ENCODE results near the gene GJA3. TPM values are rescaled to one million over a fixed set of nuclear protein-coding genes. Genes with fewer than 3 reads are reported as not detected.
A peak's percentile ranks its signal among the peaks of the same experiment; 100 is the strongest.

The GJA3 gene
- total and polyA plus RNA-seq, 2 donors (not counting 1 experiment from before 2014, with no cell fraction given) = 0.33 to 0.44 TPM

DNA sequence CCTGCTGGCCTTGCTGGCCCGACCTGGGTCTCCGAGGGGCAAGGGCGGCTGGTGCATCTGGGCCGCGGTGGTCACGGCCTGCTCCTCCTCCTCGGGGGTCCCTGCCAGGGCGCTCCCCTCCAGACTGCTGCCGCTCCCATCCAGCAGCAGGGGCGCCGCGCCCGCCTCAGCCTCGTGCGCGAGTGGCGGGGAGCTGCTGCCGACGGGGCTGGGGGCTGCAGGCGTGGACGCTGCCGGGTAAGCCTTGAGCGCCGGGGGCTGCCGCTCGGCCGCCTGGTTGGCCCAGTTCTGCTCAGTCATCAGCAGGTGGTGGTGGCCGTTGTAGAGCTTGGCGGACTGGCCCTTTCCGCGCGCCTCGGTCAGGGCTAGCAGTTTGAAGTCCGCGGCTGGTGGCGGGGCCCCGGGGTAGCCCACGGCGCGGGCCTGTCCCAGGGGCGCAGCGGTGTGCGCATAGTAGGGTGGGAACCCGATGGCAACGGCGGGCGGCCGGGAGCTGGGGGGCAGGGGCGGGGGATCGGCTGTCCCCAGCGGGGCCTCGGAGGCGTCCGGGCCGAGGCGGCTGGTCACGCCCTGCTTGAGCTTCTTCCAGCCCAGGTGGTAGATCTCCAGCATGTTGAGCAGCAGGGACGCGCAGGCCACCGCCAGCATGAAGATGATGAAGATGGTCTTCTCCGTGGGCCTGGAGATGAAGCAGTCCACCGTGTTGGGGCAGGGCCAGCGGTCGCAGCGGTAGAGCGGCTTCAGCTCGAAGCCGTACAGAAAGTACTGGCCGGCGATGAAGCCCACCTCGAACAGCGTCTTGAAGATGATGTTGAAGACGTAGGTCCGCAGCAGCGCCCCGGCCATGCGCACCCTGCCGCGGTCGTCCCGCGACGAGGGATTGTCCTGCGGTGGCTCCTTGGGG lies 18.6 kb downstream of the GJA3 start:
- Histone ChIP-seq H3K9ac (ENCODE audit: insufficient read depth, low read length) (no peak overlapping the region), H2AFZ (ENCODE audit: low read length) (no peak overlapping the region), H3K4me1 (ENCODE audit: control insufficient read depth, extremely low read depth, insufficient read depth, low read length) (no peaks in the 10 kb centered on the region), H3K27ac (ENCODE audit: insufficient read depth, low read length) (no peak overlapping the region), H3K9me3 (ENCODE audit: control insufficient read depth, insufficient read depth, low read depth, low read length) (no peaks in the 10 kb centered on the region), H3K36me3 (ENCODE audit: control insufficient read depth, insufficient read depth, low read length) (no peaks in the 10 kb centered on the region), H3K4me2 (ENCODE audit: extremely low read depth, insufficient read depth, low read length) (no peak overlapping the region), H3K27me3 (ENCODE audit: control insufficient read depth, insufficient read depth, low read length) (peaks cover 29% of the 10 kb centered on the region), H3K4me3 (replicated peaks in 1 of 4; ENCODE audit: control extremely low read depth in 1 of 4, insufficient read depth in 1 of 4, low read depth in 3 of 4, low read length in 4 of 4) (no peak overlapping the region), H4K20me1 (ENCODE audit: control insufficient read depth, extremely low read depth, insufficient read depth, low read length) (no peaks in the 10 kb centered on the region), H3K79me2 (ENCODE audit: control insufficient read depth, insufficient read depth, low read length) (no peaks in the 10 kb centered on the region)
- no peak for DNase-seq (ENCODE audit: low read depth in 2 of 2)
- TF ChIP-seq EZH2 (IDR thresholded peaks at IDR 0.05; ENCODE audit: low read length, missing control alignments) = peak; percentile 67
- TF ChIP-seq CTCF (conservative IDR thresholded peaks at IDR 0.05 in 1 of 2, IDR thresholded peaks at IDR 0.05 in 1 of 2; ENCODE audit: low read depth in 1 of 2, low read length in 2 of 2) = no peak

- H3K27me3 ChIP-seq (ENCODE audit: control insufficient read depth, insufficient read depth, low read length) = peaks cover 29% of the 10 kb centered on the region
- no peak overlapping the region for H3K9ac ChIP-seq (ENCODE audit: insufficient read depth, low read length)
- no peaks in the 10 kb centered on the region for H3K4me1 ChIP-seq (ENCODE audit: control insufficient read depth, extremely low read depth, insufficient read depth, low read length)
- no peaks in the 10 kb centered on the region for H4K20me1 ChIP-seq (ENCODE audit: control insufficient read depth, extremely low read depth, insufficient read depth, low read length)
- no peak for DNase-seq (ENCODE audit: low read depth in 2 of 2)
- H3K36me3 ChIP-seq (ENCODE audit: control insufficient read depth, insufficient read depth, low read length) = no peaks in the 10 kb centered on the region
- no peaks in the 10 kb centered on the region for H3K79me2 ChIP-seq (ENCODE audit: control insufficient read depth, insufficient read depth, low read length)
- H2AFZ ChIP-seq (ENCODE audit: low read length) = no peak overlapping the region
- no peak overlapping the region for H3K4me2 ChIP-seq (ENCODE audit: extremely low read depth, insufficient read depth, low read length)
- TF ChIP-seq CTCF (conservative IDR thresholded peaks at IDR 0.05 in 1 of 2, IDR thresholded peaks at IDR 0.05 in 1 of 2; ENCODE audit: low read depth in 1 of 2, low read length in 2 of 2) (no peak), EZH2 (IDR thresholded peaks at IDR 0.05; ENCODE audit: low read length, missing control alignments) (peak; percentile 16)
- no peak overlapping the region for H3K4me3 ChIP-seq (replicated peaks in 1 of 4; ENCODE audit: control extremely low read depth in 1 of 4, insufficient read depth in 1 of 4, low read depth in 3 of 4, low read length in 4 of 4)
- no peak overlapping the region for H3K27ac ChIP-seq (ENCODE audit: insufficient read depth, low read length)
- H3K9me3 ChIP-seq (ENCODE audit: control insufficient read depth, insufficient read depth, low read depth, low read length) = no peaks in the 10 kb centered on the region
Measured at GRCh38 chr13:20141238-20142022, 19.4 kb downstream of the GJA3 start.

DNA sequence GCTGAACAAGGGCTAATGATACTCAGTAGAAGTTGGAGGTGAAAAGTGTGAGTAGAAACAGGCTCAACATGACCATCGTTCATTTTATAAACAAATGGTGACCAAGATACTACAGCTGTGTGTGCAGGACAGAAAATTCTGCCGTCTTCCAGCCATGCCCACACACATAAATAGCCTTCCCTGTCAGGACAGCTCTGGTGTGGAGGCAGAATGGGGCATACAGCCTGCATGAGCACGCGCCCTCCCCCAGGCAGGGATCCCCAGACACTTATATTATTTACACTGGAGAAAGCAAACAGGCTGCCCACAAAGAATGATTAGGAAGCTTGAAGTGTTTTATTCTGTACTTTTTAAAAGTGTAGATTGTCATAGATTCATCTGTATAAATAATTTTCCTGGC lies 20.4 kb downstream of the GJA3 start:
- DNase-seq (ENCODE audit: low read depth in 2 of 2) = no peak
- H3K79me2 ChIP-seq (ENCODE audit: control insufficient read depth, insufficient read depth, low read length) = no peaks in the 10 kb centered on the region
- no peak overlapping the region for H3K4me3 ChIP-seq (replicated peaks in 1 of 4; ENCODE audit: control extremely low read depth in 1 of 4, insufficient read depth in 1 of 4, low read depth in 3 of 4, low read length in 4 of 4)
- no peaks in the 10 kb centered on the region for H3K36me3 ChIP-seq (ENCODE audit: control insufficient read depth, insufficient read depth, low read length)
- H3K4me2 ChIP-seq (ENCODE audit: extremely low read depth, insufficient read depth, low read length) = no peak overlapping the region
- H2AFZ ChIP-seq (ENCODE audit: low read length) = no peak overlapping the region
- no peaks in the 10 kb centered on the region for H3K9me3 ChIP-seq (ENCODE audit: control insufficient read depth, insufficient read depth, low read depth, low read length)
- H3K27ac ChIP-seq (ENCODE audit: insufficient read depth, low read length) = no peak overlapping the region
- no peaks in the 10 kb centered on the region for H3K4me1 ChIP-seq (ENCODE audit: control insufficient read depth, extremely low read depth, insufficient read depth, low read length)
- TF ChIP-seq CTCF (conservative IDR thresholded peaks at IDR 0.05 in 1 of 2, IDR thresholded peaks at IDR 0.05 in 1 of 2; ENCODE audit: low read depth in 1 of 2, low read length in 2 of 2) (no peak), EZH2 (IDR thresholded peaks at IDR 0.05; ENCODE audit: low read length, missing control alignments) (no peak)
- peaks cover 29% of the 10 kb centered on the region for H3K27me3 ChIP-seq (ENCODE audit: control insufficient read depth, insufficient read depth, low read length)
- no peaks in the 10 kb centered on the region for H4K20me1 ChIP-seq (ENCODE audit: control insufficient read depth, extremely low read depth, insufficient read depth, low read length)
- no peak overlapping the region for H3K9ac ChIP-seq (ENCODE audit: insufficient read depth, low read length)
